ENCODE results near the gene CFAP46. TPM values are rescaled to one million over a fixed set of nuclear protein-coding genes. Genes with fewer than 3 reads are reported as not detected.

CFAP46 gene
- total and polyA plus RNA-seq, 2 experiments from 2014 or later: 2.2 to 2.4 TPM

- Histone ChIP-seq H3K4me3 (no peak overlapping the region), H3K4me1 (ENCODE audit: insufficient read depth) (no peaks in the 10 kb centered on the region), H3K27me3 (no peaks in the 10 kb centered on the region), H2AFZ (no peak overlapping the region), H3K36me3 (replicated peaks; ENCODE audit: insufficient read depth, low read depth) (no peaks in the 10 kb centered on the region), H3K9me2 (replicated peaks; ENCODE audit: insufficient read depth) (no peaks in the 10 kb centered on the region), H4K20me1 (ENCODE audit: insufficient read depth, poor library complexity, severe bottlenecking) (no peaks in the 10 kb centered on the region), H3K27ac (no peak overlapping the region), H3K79me2 (no peaks in the 10 kb centered on the region), H3K4me2 (no peak overlapping the region), H3K9me3 (ENCODE audit: low read depth) (no peaks in the 10 kb centered on the region)
- TF ChIP-seq EZH2 (IDR thresholded peaks at IDR 0.05; ENCODE audit: borderline replicate concordance) (no peak), EZH2phosphoT487 (IDR thresholded peaks at IDR 0.05; ENCODE audit: low read depth, severe bottlenecking, unreplicated experiment) (no peak)
- TF ChIP-seq, protein P1, sequence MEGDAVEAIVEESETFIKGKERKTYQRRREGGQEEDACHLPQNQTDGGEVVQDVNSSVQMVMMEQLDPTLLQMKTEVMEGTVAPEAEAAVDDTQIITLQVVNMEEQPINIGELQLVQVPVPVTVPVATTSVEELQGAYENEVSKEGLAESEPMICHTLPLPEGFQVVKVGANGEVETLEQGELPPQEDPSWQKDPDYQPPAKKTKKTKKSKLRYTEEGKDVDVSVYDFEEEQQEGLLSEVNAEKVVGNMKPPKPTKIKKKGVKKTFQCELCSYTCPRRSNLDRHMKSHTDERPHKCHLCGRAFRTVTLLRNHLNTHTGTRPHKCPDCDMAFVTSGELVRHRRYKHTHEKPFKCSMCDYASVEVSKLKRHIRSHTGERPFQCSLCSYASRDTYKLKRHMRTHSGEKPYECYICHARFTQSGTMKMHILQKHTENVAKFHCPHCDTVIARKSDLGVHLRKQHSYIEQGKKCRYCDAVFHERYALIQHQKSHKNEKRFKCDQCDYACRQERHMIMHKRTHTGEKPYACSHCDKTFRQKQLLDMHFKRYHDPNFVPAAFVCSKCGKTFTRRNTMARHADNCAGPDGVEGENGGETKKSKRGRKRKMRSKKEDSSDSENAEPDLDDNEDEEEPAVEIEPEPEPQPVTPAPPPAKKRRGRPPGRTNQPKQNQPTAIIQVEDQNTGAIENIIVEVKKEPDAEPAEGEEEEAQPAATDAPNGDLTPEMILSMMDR (IDR thresholded peaks at IDR 0.05; ENCODE audit: poor library complexity): no peak
- WGBS (ENCODE audit: low lambda C conversion rate, missing lambda C conversion rate): 55% methylated on average over 15 of the region's 19 CpGs
- DNase-seq (ENCODE audit: low spot score): no peak
These were observed 17.7 kb upstream of the CFAP46 start for GRCh38 chr10:132960071-132960472.

- H3K27me3 ChIP-seq: peaks cover 3% of the 10 kb centered on the region
- WGBS (ENCODE audit: low lambda C conversion rate, missing lambda C conversion rate): 96% methylated on average over 7 of the region's 8 CpGs
These were observed 17.2 kb upstream of the CFAP46 start for GRCh38 chr10:132959559-132959961.

DNA sequence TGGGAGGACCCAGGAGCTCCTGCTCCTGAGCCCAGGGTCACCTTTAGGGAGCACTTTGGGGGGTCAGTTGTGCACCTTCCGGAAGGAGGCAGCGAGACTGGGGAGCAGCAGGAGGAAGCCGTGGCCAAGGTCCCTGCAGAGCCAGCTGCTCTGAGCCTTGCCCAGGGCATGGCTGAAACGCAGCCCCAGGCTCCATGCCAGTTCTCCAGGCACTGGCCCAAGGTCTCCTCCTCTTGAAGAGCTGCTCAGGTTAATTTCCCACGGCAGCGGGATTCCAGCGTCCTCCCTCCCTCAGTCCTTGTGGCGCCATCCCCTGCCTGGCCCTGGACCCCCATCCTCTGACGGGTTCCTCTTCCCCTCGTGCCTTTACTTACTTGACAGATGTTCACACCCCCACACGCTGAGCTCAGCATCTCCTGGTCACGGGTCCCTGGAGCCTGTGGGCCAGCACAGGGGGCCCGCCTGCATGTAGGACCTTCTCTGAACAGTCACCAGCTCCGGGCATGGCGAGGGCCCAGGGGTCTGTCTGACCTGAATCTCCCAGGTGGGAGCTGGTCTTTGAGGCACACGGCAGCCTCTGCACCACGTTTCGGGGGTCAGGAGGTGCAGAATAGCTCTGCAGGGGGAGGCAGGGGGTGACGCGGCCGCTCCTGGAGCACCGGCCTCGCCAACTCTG is 16.7 kb upstream of the CFAP46 start:
- Histone ChIP-seq H3K9me3 (ENCODE audit: low read depth) (no peaks in the 10 kb centered on the region), H3K4me3 (no peak overlapping the region), H3K27ac (no peak overlapping the region), H3K27me3 (peaks cover 7% of the 10 kb centered on the region), H3K4me1 (ENCODE audit: insufficient read depth) (no peaks in the 10 kb centered on the region), H4K20me1 (ENCODE audit: insufficient read depth, poor library complexity, severe bottlenecking) (no peaks in the 10 kb centered on the region), H3K36me3 (replicated peaks; ENCODE audit: insufficient read depth, low read depth) (no peaks in the 10 kb centered on the region), H3K4me2 (no peak overlapping the region), H2AFZ (no peak overlapping the region), H3K9me2 (replicated peaks; ENCODE audit: insufficient read depth) (no peaks in the 10 kb centered on the region), H3K79me2 (no peaks in the 10 kb centered on the region)
- DNase-seq (ENCODE audit: low spot score): no peak
- 92% methylated on average over 23 of the region's 23 CpGs for WGBS (ENCODE audit: low lambda C conversion rate, missing lambda C conversion rate)
- no peak for TF ChIP-seq EZH2 (IDR thresholded peaks at IDR 0.05; ENCODE audit: borderline replicate concordance)
- TF ChIP-seq, protein P1 (IDR thresholded peaks at IDR 0.05; ENCODE audit: poor library complexity): no peak
- TF ChIP-seq EZH2phosphoT487 (IDR thresholded peaks at IDR 0.05; ENCODE audit: low read depth, severe bottlenecking, unreplicated experiment): no peak

More at GRCh38 chr10:132959559-132959961, 17.2 kb upstream of the CFAP46 start:
- H3K36me3 ChIP-seq (replicated peaks; ENCODE audit: insufficient read depth, low read depth): no peaks in the 10 kb centered on the region
- no peaks in the 10 kb centered on the region for H3K4me1 ChIP-seq (ENCODE audit: insufficient read depth)
- TF ChIP-seq, protein P1 (IDR thresholded peaks at IDR 0.05; ENCODE audit: poor library complexity): no peak
- no peak for TF ChIP-seq EZH2 (IDR thresholded peaks at IDR 0.05; ENCODE audit: borderline replicate concordance)
- no peak for TF ChIP-seq EZH2phosphoT487 (IDR thresholded peaks at IDR 0.05; ENCODE audit: low read depth, severe bottlenecking, unreplicated experiment)
- H3K79me2 ChIP-seq: no peaks in the 10 kb centered on the region
- no peak overlapping the region for H2AFZ ChIP-seq
- no peaks in the 10 kb centered on the region for H3K9me3 ChIP-seq (ENCODE audit: low read depth)
- no peaks in the 10 kb centered on the region for H4K20me1 ChIP-seq (ENCODE audit: insufficient read depth, poor library complexity, severe bottlenecking)
- H3K4me2 ChIP-seq: no peak overlapping the region
- no peak for DNase-seq (ENCODE audit: low spot score)
- H3K27ac ChIP-seq: no peak overlapping the region
- H3K9me2 ChIP-seq (replicated peaks; ENCODE audit: insufficient read depth): no peaks in the 10 kb centered on the region
- H3K4me3 ChIP-seq: no peak overlapping the region

Measured in hepatocyte (in vitro differentiated cells).